GM21367 (cell line): ENCODE data around the gene UGT1A6.

Experiments used
- ATAC-seq: cut with Tn5 transposase; IDR thresholded peaks from one replicate; pipeline ENCODE4 v1.9.1; 2021; ENCODE audit not compliant: unreplicated experiment

UGT1A6 gene

GRCh38 chr2:233817995-233818638, 125.4 kb downstream of the UGT1A6 start:
- no peak for ATAC-seq

- no peak for ATAC-seq
Observed at GRCh38 chr2:233818639-233819621, 126.2 kb downstream of the UGT1A6 start.

GRCh38 chr2:233819884-233820773, 127.4 kb downstream of the UGT1A6 start:
- ATAC-seq = no peak

GRCh38 chr2:233820774-233821105, 128.1 kb downstream of the UGT1A6 start:
- no peak for ATAC-seq

- ATAC-seq = no peak
Observed at GRCh38 chr2:233821196-233821595, 128.5 kb downstream of the UGT1A6 start.

DNA sequence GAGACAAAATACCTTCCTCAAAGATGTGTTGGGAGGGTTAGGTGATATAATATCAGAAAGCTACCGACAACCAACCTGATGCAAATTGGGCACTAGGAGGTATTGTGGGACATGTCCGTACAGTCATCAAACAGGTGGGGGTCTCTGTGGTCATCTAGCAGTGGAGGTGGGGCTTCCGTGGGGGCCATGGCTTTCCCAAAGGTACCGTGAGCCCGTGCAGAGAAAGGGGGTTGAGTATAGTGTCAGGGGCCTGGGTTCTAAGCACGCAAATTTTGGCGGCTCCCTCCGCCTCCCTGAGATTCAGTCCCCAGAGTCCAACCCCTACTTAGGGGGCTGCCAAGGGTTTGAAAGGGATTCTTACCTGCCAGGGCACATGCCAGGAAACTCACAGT, 129.0 kb downstream of the UGT1A6 start:
- no peak for ATAC-seq

DNA sequence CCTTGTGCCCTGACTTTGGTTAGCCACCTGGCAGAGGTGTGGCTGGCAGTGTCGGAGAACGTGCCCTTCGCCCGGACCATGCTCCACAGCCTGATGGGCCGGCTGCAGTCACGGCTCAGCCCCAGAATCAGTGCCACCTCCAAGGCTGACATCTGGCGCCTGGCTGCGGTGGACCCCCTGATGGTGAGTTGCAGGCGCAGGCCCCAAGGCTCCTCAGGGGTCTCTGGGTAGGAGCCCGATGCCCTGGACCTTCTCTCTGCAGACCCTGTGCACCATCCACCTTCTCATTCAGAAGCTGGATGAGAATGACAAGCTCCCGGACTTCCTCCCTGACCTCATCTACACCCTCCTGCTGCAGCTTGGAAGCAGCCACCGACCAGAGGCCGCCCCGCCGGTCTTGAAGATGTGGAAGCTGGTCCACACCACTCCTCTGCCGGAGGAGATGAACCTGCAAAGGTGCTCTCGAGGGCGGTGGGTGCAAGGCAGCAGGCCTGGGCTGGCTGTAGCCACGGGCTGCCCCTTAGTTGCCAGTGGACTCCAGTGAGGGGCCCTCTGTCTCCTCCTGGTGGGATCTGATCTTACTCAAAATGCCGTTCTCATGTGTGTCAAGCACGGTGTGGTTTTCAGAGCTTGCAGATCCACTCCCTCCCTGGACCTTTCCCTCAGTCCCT, 129.5 kb downstream of the UGT1A6 start:
- ATAC-seq = no peak
